NCI-H446 treated with DMSO at 0.1 percent for 48 hours (cell line): ENCODE data around the gene LDLRAD4.

ENCODE experiments used
- DNase-seq: peaks from one replicate; lab custom pipeline; 2025; lab: John Stamatoyannopoulos, UW

The LDLRAD4 gene

GRCh38 chr18:13218368-13218991, at the start of gene LDLRAD4:
TSS of gene LDLRAD4 (plus strand) at chr18:13218760.
- no peak for DNase-seq

GRCh38 chr18:13173578-13174145, 44.9 kb upstream of the LDLRAD4 start:
- no peak for DNase-seq

- no peak for DNase-seq
Observed at GRCh38 chr18:13175266-13175665, 43.3 kb upstream of the LDLRAD4 start.

GRCh38 chr18:13175754-13176210, 42.8 kb upstream of the LDLRAD4 start:
- no peak for DNase-seq

GRCh38 chr18:13176847-13177246, 41.7 kb upstream of the LDLRAD4 start:
- no peak for DNase-seq

GRCh38 chr18:13178197-13178596, 40.4 kb upstream of the LDLRAD4 start:
- no peak for DNase-seq

- no peak for DNase-seq
Observed at GRCh38 chr18:13178976-13179375, 39.6 kb upstream of the LDLRAD4 start.

GRCh38 chr18:13179566-13180113, 38.9 kb upstream of the LDLRAD4 start:
- no peak for DNase-seq

- DNase-seq = no peak
Observed at GRCh38 chr18:13180614-13181375, 37.8 kb upstream of the LDLRAD4 start.

- no peak for DNase-seq
Observed at GRCh38 chr18:13181765-13182164, 36.8 kb upstream of the LDLRAD4 start.

- no peak for DNase-seq
Observed at GRCh38 chr18:13183359-13183758, 35.2 kb upstream of the LDLRAD4 start.

- DNase-seq = no peak
Observed at GRCh38 chr18:13183790-13184189, 34.8 kb upstream of the LDLRAD4 start.

- no peak for DNase-seq
Observed at GRCh38 chr18:13184396-13184795, 34.2 kb upstream of the LDLRAD4 start.

- no peak for DNase-seq
Observed at GRCh38 chr18:13185675-13186198, 32.8 kb upstream of the LDLRAD4 start.

GRCh38 chr18:13186687-13187086, 31.9 kb upstream of the LDLRAD4 start:
- DNase-seq = no peak

- DNase-seq = no peak
Observed at GRCh38 chr18:13187498-13187897, 31.1 kb upstream of the LDLRAD4 start.

GRCh38 chr18:13191031-13191430, 27.5 kb upstream of the LDLRAD4 start:
- DNase-seq = no peak

GRCh38 chr18:13191779-13192178, 26.8 kb upstream of the LDLRAD4 start:
- DNase-seq = no peak

GRCh38 chr18:13192970-13193369, 25.6 kb upstream of the LDLRAD4 start:
- no peak for DNase-seq

GRCh38 chr18:13194239-13194638, 24.3 kb upstream of the LDLRAD4 start:
- no peak for DNase-seq

GRCh38 chr18:13198701-13199100, 19.9 kb upstream of the LDLRAD4 start:
- DNase-seq = no peak

- no peak for DNase-seq
Observed at GRCh38 chr18:13199169-13199568, 19.4 kb upstream of the LDLRAD4 start.

GRCh38 chr18:13201292-13201691, 17.3 kb upstream of the LDLRAD4 start:
- DNase-seq = no peak
